ENCODE measurements around the gene APRT. TPM values are rescaled to one million over a fixed set of nuclear protein-coding genes. Genes with fewer than 3 reads are reported as not detected.

The APRT gene
- total RNA-seq: 52.7 and 58.3 TPM in 2 replicates

GRCh38 chr16:88811769-88812512 is at the start of gene APRT:
Gene APRT, minus strand, starts transcription at chr16:88811928. Its CDS starts 29 bp downstream, at chr16:88811899.

GRCh38 chr16:88856828-88857727 is 45.4 kb upstream of the APRT start, which contains the start of the genes GALNS and TRAPPC2L:
Gene GALNS, minus strand, starts transcription at chr16:88856947. Its CDS starts 70 bp downstream, at chr16:88856877.
Gene TRAPPC2L, plus strand, starts transcription at chr16:88857127. Its CDS starts 24 bp downstream, at chr16:88857151.

GRCh38 chr16:88803264-88803987 is 8.3 kb downstream of the APRT start, which contains the start of gene CDT1:
Gene CDT1, plus strand, starts transcription at chr16:88803789. Its CDS starts 43 bp downstream, at chr16:88803832.

GRCh38 chr16:88785106-88785924 is 26.4 kb downstream of the APRT start, which contains the start of gene PIEZO1:
Gene PIEZO1, minus strand, starts transcription at chr16:88785220. Its CDS starts 256 bp downstream, at chr16:88784964.

Other genes with a start within 250 kb of the APRT start
- 17.2 and 19.3 TPM in 2 replicates for gene ZC3H18, start 241.5 kb downstream of the APRT start, total RNA-seq
- 0.44 TPM in 1 of 2 replicates, not detected in the other for gene IL17C, start 173.4 kb downstream of the APRT start, total RNA-seq
- gene CYBA, start 160.9 kb downstream of the APRT start, total RNA-seq: 136 and 240 TPM in 2 replicates
- gene MVD, start 148.8 kb downstream of the APRT start, total RNA-seq: 67.6 and 232 TPM in 2 replicates
- 0.22 TPM in 1 of 2 replicates, not detected in the other for gene SNAI3, start 125.4 kb downstream of the APRT start, total RNA-seq
- gene RNF166, start 105.5 kb downstream of the APRT start, total RNA-seq: 19.7 and 30.4 TPM in 2 replicates
- gene CTU2, start 105.4 kb downstream of the APRT start, total RNA-seq: 11.2 and 37.5 TPM in 2 replicates
- gene PIEZO1, start 26.7 kb downstream of the APRT start, total RNA-seq: 229 and 273 TPM in 2 replicates
- gene CDT1, start 8.1 kb downstream of the APRT start, total RNA-seq: 3.5 and 26.5 TPM in 2 replicates
- 31.1 and 43.8 TPM in 2 replicates for gene GALNS, start 45.0 kb upstream of the APRT start, total RNA-seq
- gene TRAPPC2L, start 45.2 kb upstream of the APRT start, total RNA-seq: 35.1 and 78.1 TPM in 2 replicates
- gene PABPN1L, start 54.7 kb upstream of the APRT start, total RNA-seq: not detected in 2 replicates
- not detected in 2 replicates for gene CBFA2T3, start 165.3 kb upstream of the APRT start, total RNA-seq

Measured in placental pericyte (primary cell).